GM12892 (cell line): Measurements from ENCODE around the gene GRAMD1B.

ENCODE experiments used
- POLR2A ChIP-seq: IDR thresholded peaks from 2 replicates; pipeline ENCODE4 v1.6.1; 2011; ENCODE audit warnings: low read depth, low read length, control low read depth
- POLR2AphosphoS5 ChIP-seq: IDR thresholded peaks from 2 replicates; pipeline ENCODE4 v1.6.1; 2011; ENCODE audit warnings: low read depth, low read length, control low read depth
- TAF1 ChIP-seq: IDR thresholded peaks from 2 replicates; pipeline ENCODE4 v1.6.1; 2011; ENCODE audit warnings: low read depth, mild to moderate bottlenecking, control low read depth, low read length, borderline replicate concordance

DNA sequence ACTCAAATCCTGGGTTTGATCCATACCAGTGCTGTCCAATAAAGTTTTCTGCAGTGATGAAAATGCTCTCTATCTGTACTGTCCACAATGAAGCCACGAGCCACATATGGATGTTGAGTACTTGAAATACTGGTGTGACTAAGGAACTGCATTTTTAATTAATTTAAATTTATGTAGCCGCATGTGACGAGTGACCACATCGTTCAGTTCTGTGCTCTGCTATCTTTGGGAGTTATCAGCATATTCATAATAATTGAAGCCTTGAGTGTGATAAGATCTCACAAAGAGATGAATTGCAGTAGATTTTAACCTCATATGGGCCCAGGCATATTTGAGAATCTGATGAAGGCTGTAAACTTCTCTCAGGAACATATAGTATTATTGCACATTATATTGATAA lies 40.8 kb downstream of the GRAMD1B start:
- TF ChIP-seq POLR2A = no peak
- no peak for TF ChIP-seq POLR2AphosphoS5
- no peak for TF ChIP-seq TAF1
